Body of pancreas (tissue), 4 donors: Measurements from ENCODE around the gene GRID2IP. TPM values are rescaled to one million over a fixed set of nuclear protein-coding genes. Genes with fewer than 3 reads are reported as not detected.

Source experiments
- ATAC-seq: fragments of 150-250 bp; one replicate; pipeline ENCODE4 v1.9.1; 2016
- DNase-seq, 4 donors: peaks; one replicate each; pipeline ENCODE4 v3.0.0-alpha.2; 2019
- H3K27ac ChIP-seq, 4 donors: fragments of 200-600 bp; sonication (generic); 1 replicate in 3 of 4; 2 replicates in 1 of 4; pipeline versions ENCODE4 v1.5.1 to v1.6.1; 2016 to 2019; ENCODE audit warnings: mild to moderate bottlenecking in 1 of 4, mixed read lengths in 1 of 4, moderate library complexity in 1 of 4
- H3K27me3 ChIP-seq, 2 donors: fragments of 200-600 bp; sonication (generic); one replicate each; pipeline ENCODE4 v1.6.0; 2016; ENCODE audit warnings: mild to moderate bottlenecking in 1 of 2
- H3K36me3 ChIP-seq, 2 donors: fragments of 200-600 bp; sonication (generic); replicated peaks in 1 of 2; 2 replicates each; pipeline ENCODE4 v1.5.1; 2016; ENCODE audit warnings: low read depth in 2 of 2; ENCODE audit not compliant: insufficient read depth in 1 of 2
- H3K4me1 ChIP-seq: fragments of 200-600 bp; sonication (generic); one replicate; pipeline ENCODE4 v1.6.0; 2016
- H3K4me3 ChIP-seq, 2 donors: fragments of 200-600 bp; sonication (generic); 1 replicate in 1 of 2; 2 replicates in 1 of 2; pipeline ENCODE4 v1.5.1; 2016 to 2019
- H3K9me3 ChIP-seq, 3 donors: fragments of 200-600 bp; sonication (generic); 1 replicate in 2 of 3; 2 replicates in 1 of 3; pipeline ENCODE4 v1.5.1; 2016
- CTCF ChIP-seq, 7 experiments: fragments of 450-650 bp in 4 of 7; fragments of 200-600 bp in 3 of 7; sonication (generic) in 3 of 7; IDR thresholded peaks; one replicate each; pipeline ENCODE4 v1.5.1; 2016 to 2019; ENCODE audit warnings: antibody characterized with exemption in 7 of 7
- POLR2A ChIP-seq, 3 donors: fragments of 450-650 bp; IDR thresholded peaks; one replicate each; pipeline ENCODE4 v1.6.1; 2016; ENCODE audit warnings: antibody characterized with exemption in 3 of 3, mild to moderate bottlenecking in 2 of 3
- WGBS, 2 donors: methylation state at CpG; one replicate each; pipeline ENCODE4 v1.1.5; 2017; 5-methylcytosine and 5-hydroxymethylcytosine counted together
- intact Hi-C: fragments of 100-400 bp; cut with DNase I; formaldehyde crosslinking; loops from one replicate; pipeline ENCODE4 v1.15.1; 2023
- total RNA-seq, 2 donors: library from RNA; depleted of rRNA; stranded (reverse); fragments of >200 nt; gene quantifications; one replicate each; pipeline ENCODE4 v1.1.0, GENCODE V29; 2016

Gene GRID2IP
- total RNA-seq, 2 donors from 2014 or later = 1.0 to 1.6 TPM

GRCh38 chr7:6530626-6531491, 20.4 kb downstream of the GRID2IP start:
- ATAC-seq (no peak), DNase-seq (no peak)
- WGBS, 2 donors = 1 to 6% methylated on average over 15 to 64 of the region's 74 CpGs
- intact Hi-C loops = no loop called here
- peaks cover 13% of the 10 kb centered on the region for H3K4me1 ChIP-seq
- H3K4me3 ChIP-seq = no peak overlapping the region
- no peak overlapping the region for H3K27ac ChIP-seq
- H3K27me3 ChIP-seq = peaks cover 0 to 11% of the 10 kb centered on the region in 2 donors
- H3K9me3 ChIP-seq = no peaks in the 10 kb centered on the region
- H3K36me3 ChIP-seq = no peaks in the 10 kb centered on the region
- TF ChIP-seq POLR2A (IDR thresholded peaks at IDR 0.05) = no peak
- TF ChIP-seq CTCF (IDR thresholded peaks at IDR 0.05) = no peak

GRCh38 chr7:6529643-6530042, 21.6 kb downstream of the GRID2IP start:
- no peak for DNase-seq
- Histone ChIP-seq H3K4me1 (peaks cover 13% of the 10 kb centered on the region), H3K9me3 (no peaks in the 10 kb centered on the region), H3K27me3 (peaks cover 0 to 11% of the 10 kb centered on the region in 2 donors), H3K36me3 (no peaks in the 10 kb centered on the region), H3K27ac (no peak overlapping the region), H3K4me3 (no peak overlapping the region)
- no peak for ATAC-seq
- 33 to 63% methylated on average over 6 of the region's 6 CpGs for WGBS, 2 donors
- intact Hi-C loops = no loop called here
- TF ChIP-seq POLR2A (IDR thresholded peaks at IDR 0.05) (no peak), CTCF (IDR thresholded peaks at IDR 0.05) (no peak)

GRCh38 chr7:6528401-6529130, 22.7 kb downstream of the GRID2IP start:
- Histone ChIP-seq H3K9me3 (no peaks in the 10 kb centered on the region), H3K27ac (no peak overlapping the region), H3K36me3 (no peaks in the 10 kb centered on the region), H3K27me3 (peaks cover 0 to 11% of the 10 kb centered on the region in 2 donors), H3K4me1 (peaks cover 13% of the 10 kb centered on the region), H3K4me3 (no peak overlapping the region)
- no peak for TF ChIP-seq CTCF (IDR thresholded peaks at IDR 0.05)
- TF ChIP-seq POLR2A (IDR thresholded peaks at IDR 0.05) = no peak
- WGBS, 2 donors = 60 to 70% methylated on average over 9 to 13 of the region's 13 CpGs
- intact Hi-C loops = no loop called here
- ATAC-seq = no peak
- DNase-seq = no peak

- DNase-seq (no peak), ATAC-seq (no peak)
- TF ChIP-seq CTCF (IDR thresholded peaks at IDR 0.05) = no peak
- no peak for TF ChIP-seq POLR2A (IDR thresholded peaks at IDR 0.05)
- WGBS, 2 donors = 32 to 33% methylated on average over 12 of the region's 12 CpGs
- no peak overlapping the region for H3K4me3 ChIP-seq
- no peak overlapping the region for H3K27ac ChIP-seq
- no peaks in the 10 kb centered on the region for H3K9me3 ChIP-seq
- H3K36me3 ChIP-seq = no peaks in the 10 kb centered on the region
- intact Hi-C loops = no loop called here
- H3K4me1 ChIP-seq = peaks cover 13% of the 10 kb centered on the region
- peaks cover 0 to 11% of the 10 kb centered on the region in 2 donors for H3K27me3 ChIP-seq
These were observed 24.3 kb downstream of the GRID2IP start for GRCh38 chr7:6526997-6527378.
